ENCODE results near the gene ZNF749.

- TF ChIP-seq CTCF (IDR thresholded peaks at IDR 0.05 in 4 of 5, conservative IDR thresholded peaks at IDR 0.05 in 1 of 5) (no peak), POLR2A (IDR thresholded peaks at IDR 0.05) (peak; percentile 20 to 47)
Observed at GRCh38 chr19:57410877-57411671, 24.1 kb upstream of the ZNF749 start, which contains the start of gene ZNF17.
